Neural cell (in vitro differentiated cells): Measurements from ENCODE around the gene LCNL1. TPM values are rescaled to one million over a fixed set of nuclear protein-coding genes. Genes with fewer than 3 reads are reported as not detected.

ENCODE experiments used
- H2AFZ ChIP-seq: fragments of 200-600, 300-800 bp; sonication (generic), shearing (Covaris generic); 2 replicates; pipeline ENCODE4 v1.6.0; 2014; ENCODE audit warnings: low read depth, mild to moderate bottlenecking, antibody characterized with exemption, low read length, moderate library complexity
- H3F3A ChIP-seq: fragments of 200-600 bp; shearing (Covaris generic); 2 replicates; pipeline ENCODE4 v1.6.1; 2016; ENCODE audit warnings: mild to moderate bottlenecking, moderate library complexity, mixed read lengths, antibody characterized with exemption, low read length; ENCODE audit not compliant: insufficient read depth, poor library complexity, severe bottlenecking
- H3K27ac ChIP-seq: fragments of 200-600, 300-800 bp; sonication (generic), shearing (Covaris generic); 2 replicates; pipeline ENCODE4 v1.5.1; 2014; ENCODE audit warnings: mild to moderate bottlenecking, low read length, moderate library complexity
- H3K27me3 ChIP-seq: fragments of 300-800, 200-600 bp; sonication (generic), shearing (Covaris generic); 2 replicates; pipeline ENCODE4 v1.6.0; 2014; ENCODE audit warnings: mild to moderate bottlenecking, low read depth, low read length, moderate library complexity; ENCODE audit not compliant: insufficient read depth
- H3K36me3 ChIP-seq: fragments of 300-800, 200-600 bp; sonication (generic), shearing (Covaris generic); 2 replicates; pipeline ENCODE4 v1.5.1; 2014; ENCODE audit warnings: mild to moderate bottlenecking, antibody characterized with exemption, low read length, moderate library complexity; ENCODE audit not compliant: insufficient read depth
- H3K4me2 ChIP-seq: fragments of 300-800, 200-600 bp; sonication (generic), shearing (Covaris generic); 2 replicates; pipeline ENCODE4 v1.6.0; 2014; ENCODE audit warnings: mild to moderate bottlenecking, low read length
- H3K4me3 ChIP-seq: fragments of 300-800, 200-600 bp; sonication (generic), shearing (Covaris generic); 2 replicates; pipeline ENCODE4 v1.5.1; 2014; ENCODE audit warnings: mild to moderate bottlenecking, low read length, moderate library complexity
- H3K79me2 ChIP-seq: fragments of 200-600 bp; shearing (Covaris generic); replicated peaks from 2 replicates; pipeline ENCODE4 v1.6.0; 2014; ENCODE audit warnings: mild to moderate bottlenecking, low read length, moderate library complexity; ENCODE audit not compliant: insufficient read depth
- H3K9ac ChIP-seq: fragments of 300-800, 200-600 bp; sonication (generic), shearing (Covaris generic); 2 replicates; pipeline ENCODE4 v1.6.1; 2016; ENCODE audit warnings: mild to moderate bottlenecking, low read length, mixed read lengths
- H3K9me2 ChIP-seq: fragments of 200-600 bp; shearing (Covaris generic); 2 replicates; pipeline ENCODE4 v1.6.1; 2016; ENCODE audit warnings: mild to moderate bottlenecking, low read length, mixed read lengths; ENCODE audit not compliant: insufficient read depth
- H3K9me3 ChIP-seq: fragments of 200-600, 300-800 bp; sonication (generic), shearing (Covaris generic); 2 replicates; pipeline ENCODE4 v1.6.1; 2016; ENCODE audit warnings: mild to moderate bottlenecking, mixed run types, low read length, moderate library complexity, mixed read lengths
- H4K20me1 ChIP-seq: fragments of 200-600 bp; shearing (Covaris generic); 2 replicates; pipeline ENCODE4 v1.6.1; 2016; ENCODE audit warnings: mild to moderate bottlenecking, mixed run types; ENCODE audit not compliant: insufficient read depth
- EP300 ChIP-seq: fragments of 450-650 bp; conservative IDR thresholded peaks from 2 replicates; pipeline ENCODE4 v1.6.1; 2014; ENCODE audit warnings: antibody characterized with exemption, mild to moderate bottlenecking, moderate library complexity; ENCODE audit not compliant: poor library complexity, severe bottlenecking
- EZH2 ChIP-seq: fragments of 200-600, 300-800 bp; shearing (Covaris generic), sonication (generic); IDR thresholded peaks from 2 replicates; pipeline ENCODE4 v1.6.1; 2014; ENCODE audit warnings: antibody characterized with exemption, low read length, borderline replicate concordance, mild to moderate bottlenecking; ENCODE audit not compliant: insufficient read depth, poor library complexity, severe bottlenecking
- MXI1 ChIP-seq: fragments of 450-650 bp; conservative IDR thresholded peaks from 2 replicates; pipeline ENCODE4 v1.6.1; 2014; ENCODE audit warnings: antibody characterized with exemption, mild to moderate bottlenecking; ENCODE audit not compliant: poor library complexity, severe bottlenecking
- POLR2AphosphoS5 ChIP-seq: IDR thresholded peaks from 2 replicates; pipeline ENCODE4 v1.6.1; 2012
- RAD21 ChIP-seq: fragments of 450-650 bp; conservative IDR thresholded peaks from 2 replicates; pipeline ENCODE4 v1.6.1; 2014; ENCODE audit warnings: antibody characterized with exemption, mild to moderate bottlenecking, moderate library complexity
- SMC3 ChIP-seq: fragments of 450-650 bp; conservative IDR thresholded peaks from 2 replicates; pipeline ENCODE4 v1.6.1; 2014; ENCODE audit warnings: antibody characterized with exemption, mild to moderate bottlenecking, moderate library complexity; ENCODE audit not compliant: poor library complexity
- TAF1 ChIP-seq: IDR thresholded peaks from 2 replicates; pipeline ENCODE4 v1.6.1; 2012; ENCODE audit warnings: low read depth
- polyA plus RNA-seq: library from polyadenylated mRNA; depleted of rRNA; stranded (reverse); fragments of >200 nt; gene quantifications from 2 replicates; pipeline ENCODE4 v1.2.3, GENCODE V29; 2014
- TF ChIP-seq, protein P1 (sequence below): IDR thresholded peaks from 2 replicates; pipeline ENCODE4 v1.6.1; 2012; ENCODE audit warnings: borderline replicate concordance
- TF ChIP-seq, protein P2 (sequence below): fragments of 450-650 bp; IDR thresholded peaks from 2 replicates; pipeline ENCODE4 v1.5.1; 2014; ENCODE audit warnings: antibody characterized with exemption, mild to moderate bottlenecking, moderate library complexity; ENCODE audit not compliant: poor library complexity, severe bottlenecking

The LCNL1 gene
- polyA plus RNA-seq, 1 donor from 2014 or later = not detected

DNA sequence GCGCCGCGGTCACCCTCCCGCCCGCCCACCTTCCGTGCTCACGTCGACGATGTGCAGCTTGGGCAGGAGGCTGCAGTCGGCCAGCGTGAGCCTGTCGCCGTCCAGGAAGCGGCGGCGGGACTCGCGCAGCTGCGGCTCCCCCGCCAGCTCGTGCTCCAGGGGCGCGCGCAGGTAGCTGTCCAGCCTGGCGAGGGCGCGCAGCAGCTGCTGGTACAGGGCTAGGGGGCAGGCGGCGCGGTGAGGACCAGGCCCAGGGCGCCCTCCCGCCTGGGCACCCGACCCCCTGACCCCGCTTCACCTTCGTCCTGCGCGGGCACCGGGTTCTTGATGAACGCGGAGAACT, 12.1 kb downstream of the LCNL1 start:
- Histone ChIP-seq H3K4me3 (no peak overlapping the region), H3K27ac (no peak overlapping the region)

DNA sequence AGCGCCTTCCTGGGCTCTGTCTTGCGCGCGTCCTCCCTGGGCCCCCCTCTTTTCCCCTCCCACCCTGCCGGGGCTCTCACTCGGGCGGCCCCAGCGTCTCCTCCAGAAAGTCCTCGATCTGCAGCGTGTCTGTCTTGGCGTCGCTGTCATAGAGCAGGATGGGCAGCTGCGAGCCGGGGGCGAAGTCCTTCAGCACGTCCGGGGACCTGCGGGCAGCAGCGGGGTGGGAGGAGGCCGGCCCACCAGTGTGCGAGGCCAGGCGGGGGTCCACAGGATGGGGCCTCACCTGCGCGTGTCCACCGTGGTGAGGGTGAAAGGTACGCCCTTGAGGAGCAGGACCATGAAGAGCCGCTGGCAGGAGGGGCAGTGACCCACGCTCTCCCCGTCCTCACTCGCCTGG, 12.6 kb downstream of the LCNL1 start:
- no peak overlapping the region for H2AFZ ChIP-seq
- no peaks in the 10 kb centered on the region for H3F3A ChIP-seq
- no peaks in the 10 kb centered on the region for H4K20me1 ChIP-seq
- no peaks in the 10 kb centered on the region for H3K9me3 ChIP-seq
- H3K9me2 ChIP-seq = no peaks in the 10 kb centered on the region
- no peaks in the 10 kb centered on the region for H3K79me2 ChIP-seq
- H3K4me3 ChIP-seq = no peak overlapping the region
- H3K4me2 ChIP-seq = no peak overlapping the region
- TF ChIP-seq SMC3 = no peak
- TF ChIP-seq EZH2 = no peak
- no peak for TF ChIP-seq TAF1
- TF ChIP-seq MXI1 = no peak
- no peak for TF ChIP-seq RAD21
- TF ChIP-seq, protein P1, sequence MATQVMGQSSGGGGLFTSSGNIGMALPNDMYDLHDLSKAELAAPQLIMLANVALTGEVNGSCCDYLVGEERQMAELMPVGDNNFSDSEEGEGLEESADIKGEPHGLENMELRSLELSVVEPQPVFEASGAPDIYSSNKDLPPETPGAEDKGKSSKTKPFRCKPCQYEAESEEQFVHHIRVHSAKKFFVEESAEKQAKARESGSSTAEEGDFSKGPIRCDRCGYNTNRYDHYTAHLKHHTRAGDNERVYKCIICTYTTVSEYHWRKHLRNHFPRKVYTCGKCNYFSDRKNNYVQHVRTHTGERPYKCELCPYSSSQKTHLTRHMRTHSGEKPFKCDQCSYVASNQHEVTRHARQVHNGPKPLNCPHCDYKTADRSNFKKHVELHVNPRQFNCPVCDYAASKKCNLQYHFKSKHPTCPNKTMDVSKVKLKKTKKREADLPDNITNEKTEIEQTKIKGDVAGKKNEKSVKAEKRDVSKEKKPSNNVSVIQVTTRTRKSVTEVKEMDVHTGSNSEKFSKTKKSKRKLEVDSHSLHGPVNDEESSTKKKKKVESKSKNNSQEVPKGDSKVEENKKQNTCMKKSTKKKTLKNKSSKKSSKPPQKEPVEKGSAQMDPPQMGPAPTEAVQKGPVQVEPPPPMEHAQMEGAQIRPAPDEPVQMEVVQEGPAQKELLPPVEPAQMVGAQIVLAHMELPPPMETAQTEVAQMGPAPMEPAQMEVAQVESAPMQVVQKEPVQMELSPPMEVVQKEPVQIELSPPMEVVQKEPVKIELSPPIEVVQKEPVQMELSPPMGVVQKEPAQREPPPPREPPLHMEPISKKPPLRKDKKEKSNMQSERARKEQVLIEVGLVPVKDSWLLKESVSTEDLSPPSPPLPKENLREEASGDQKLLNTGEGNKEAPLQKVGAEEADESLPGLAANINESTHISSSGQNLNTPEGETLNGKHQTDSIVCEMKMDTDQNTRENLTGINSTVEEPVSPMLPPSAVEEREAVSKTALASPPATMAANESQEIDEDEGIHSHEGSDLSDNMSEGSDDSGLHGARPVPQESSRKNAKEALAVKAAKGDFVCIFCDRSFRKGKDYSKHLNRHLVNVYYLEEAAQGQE = no peak
- TF ChIP-seq, protein P2, sequence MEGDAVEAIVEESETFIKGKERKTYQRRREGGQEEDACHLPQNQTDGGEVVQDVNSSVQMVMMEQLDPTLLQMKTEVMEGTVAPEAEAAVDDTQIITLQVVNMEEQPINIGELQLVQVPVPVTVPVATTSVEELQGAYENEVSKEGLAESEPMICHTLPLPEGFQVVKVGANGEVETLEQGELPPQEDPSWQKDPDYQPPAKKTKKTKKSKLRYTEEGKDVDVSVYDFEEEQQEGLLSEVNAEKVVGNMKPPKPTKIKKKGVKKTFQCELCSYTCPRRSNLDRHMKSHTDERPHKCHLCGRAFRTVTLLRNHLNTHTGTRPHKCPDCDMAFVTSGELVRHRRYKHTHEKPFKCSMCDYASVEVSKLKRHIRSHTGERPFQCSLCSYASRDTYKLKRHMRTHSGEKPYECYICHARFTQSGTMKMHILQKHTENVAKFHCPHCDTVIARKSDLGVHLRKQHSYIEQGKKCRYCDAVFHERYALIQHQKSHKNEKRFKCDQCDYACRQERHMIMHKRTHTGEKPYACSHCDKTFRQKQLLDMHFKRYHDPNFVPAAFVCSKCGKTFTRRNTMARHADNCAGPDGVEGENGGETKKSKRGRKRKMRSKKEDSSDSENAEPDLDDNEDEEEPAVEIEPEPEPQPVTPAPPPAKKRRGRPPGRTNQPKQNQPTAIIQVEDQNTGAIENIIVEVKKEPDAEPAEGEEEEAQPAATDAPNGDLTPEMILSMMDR = no peak
- TF ChIP-seq POLR2AphosphoS5 = no peak
- H3K36me3 ChIP-seq = no peaks in the 10 kb centered on the region
- no peak overlapping the region for H3K9ac ChIP-seq
- no peaks in the 10 kb centered on the region for H3K27me3 ChIP-seq
- H3K27ac ChIP-seq = no peak overlapping the region

More for the DNA sequence above, 12.1 kb downstream of the LCNL1 start:
- Histone ChIP-seq H3K79me2 (no peaks in the 10 kb centered on the region), H3K4me2 (no peak overlapping the region), H3K9me3 (no peaks in the 10 kb centered on the region), H3F3A (no peaks in the 10 kb centered on the region), H3K36me3 (no peaks in the 10 kb centered on the region), H2AFZ (no peak overlapping the region), H4K20me1 (no peaks in the 10 kb centered on the region), H3K9me2 (no peaks in the 10 kb centered on the region), H3K9ac (no peak overlapping the region), H3K27me3 (no peaks in the 10 kb centered on the region)
- TF ChIP-seq EZH2 (no peak), POLR2AphosphoS5 (no peak), EP300 (no peak), TAF1 (no peak), RAD21 (no peak), SMC3 (no peak), MXI1 (no peak)
- TF ChIP-seq, protein P2 = no peak
- TF ChIP-seq, protein P1 = no peak
